Right lobe of liver (tissue), 6 donors: ENCODE measurements around the gene ASB7. TPM values are rescaled to one million over a fixed set of nuclear protein-coding genes. Genes with fewer than 3 reads are reported as not detected.

Source experiments
- ATAC-seq, 4 donors: fragments of 200-7000 bp; cut with Tn5 transposase; one replicate each; pipeline ENCODE4 v1.9.1; 2020; ENCODE audit warnings: mild to moderate bottlenecking in 4 of 4, moderate library complexity in 4 of 4
- DNase-seq, 3 donors: peaks; one replicate each; pipeline ENCODE4 v3.0.0-alpha.2; 2020
- H3K27ac ChIP-seq, 3 donors: fragments of 200-600 bp; one replicate each; pipeline ENCODE4 v1.8.0; 2022
- H3K27me3 ChIP-seq, 2 donors: fragments of 200-600 bp; one replicate each; pipeline ENCODE4 v1.8.0; 2022
- H3K36me3 ChIP-seq, 4 donors: fragments of 200-600 bp; sonication (generic) in 1 of 4; one replicate each; pipeline versions ENCODE4 v1.5.1 to v1.8.0; 2017 to 2022; ENCODE audit warnings: control low read depth in 1 of 4
- H3K4me1 ChIP-seq, 4 donors: fragments of 200-600 bp; sonication (generic) in 1 of 4; one replicate each; pipeline versions ENCODE4 v1.5.1 to v1.8.0; 2017 to 2022; ENCODE audit warnings: control low read depth in 1 of 4
- H3K4me3 ChIP-seq, 3 donors: fragments of 200-600 bp; one replicate each; pipeline ENCODE4 v1.8.0; 2022
- H3K9me3 ChIP-seq, 4 donors: fragments of 200-600 bp; sonication (generic) in 1 of 4; one replicate each; pipeline versions ENCODE4 v1.5.1 to v1.8.0; 2017 to 2022; ENCODE audit warnings: control low read depth in 1 of 4
- CTCF ChIP-seq, 4 donors: fragments of 200-600 bp in 3 of 4; fragments of 450-650 bp in 1 of 4; IDR thresholded peaks; one replicate each; pipeline versions ENCODE4 v1.5.1 to v1.8.0; 2016 to 2022; ENCODE audit warnings: antibody characterized with exemption in 4 of 4, mild to moderate bottlenecking in 2 of 4
- POLR2A ChIP-seq: fragments of 450-650 bp; IDR thresholded peaks from one replicate; pipeline ENCODE4 v1.6.1; 2017; ENCODE audit warnings: antibody characterized with exemption, mild to moderate bottlenecking
- WGBS: methylation state at CpG from one replicate; pipeline ENCODE4 v1.1.6; 2018; ENCODE audit warnings: low coverage, low lambda C conversion rate; ENCODE audit not compliant: insufficient coverage; ENCODE audit errors: missing lambda C conversion rate; 5-methylcytosine and 5-hydroxymethylcytosine counted together
- intact Hi-C, 2 donors: fragments of 100-400 bp; cut with DNase I; formaldehyde crosslinking; loops; one replicate each; pipeline versions ENCODE4 v1.11.2 to v1.14.1; 2022
- small RNA-seq, 2 experiments: library from RNA; depleted of rRNA; stranded (forward); fragments of <200 nt; gene quantifications; one replicate each; pipeline ENCODE3, GENCODE V24; 2016
- total RNA-seq, 6 experiments: library from RNA; depleted of rRNA in 2 of 6; stranded (reverse); fragments of >200 nt in 2 of 6; fragmentation: NEBNext Ultra II Directional in 3 of 6; extraction: Animal tissue kit (Norgen Biotek cat#: 25700) in 3 of 6; gene quantifications; one replicate each; pipeline versions ENCODE4 v1.1.0 to v1.2.4, GENCODE V29; 2016 to 2023
- donor health status: DM: no; HTN: yes; CAD: no.
- donor health status: DM: no; HTN: no; CAD: no.
- donor health status: DM: no; HTN: no; CAD: no.
- donor health status: DM: no; HTN: yes; CAD: no.
- donor health status: DM: no; HTN: yes; CAD: no.

ASB7 gene
- total RNA-seq, 6 experiments from 2014 or later, result 5.4 to 7.9 (median 7.2) TPM

GRCh38 chr15:100695048-100695447 lies 92.7 kb downstream of the ASB7 start:
- ATAC-seq (no peak), DNase-seq (no peak)
- Histone ChIP-seq H3K4me1 (no peaks in the 10 kb centered on the region), H3K9me3 (peaks cover 0 to 3% (median 0%) of the 10 kb centered on the region in 4 donors), H3K27ac (no peak overlapping the region), H3K4me3 (no peak overlapping the region), H3K36me3 (no peaks in the 10 kb centered on the region), H3K27me3 (peaks cover 0 to 15% of the 10 kb centered on the region in 2 donors)
- WGBS, result 65% methylated on average over 3 of the region's 3 CpGs
- intact Hi-C loops, result no loop called here
- TF ChIP-seq POLR2A (no peak), CTCF (IDR thresholded peaks at IDR 0.05) (no peak)

- no peak for TF ChIP-seq POLR2A
- no peak for TF ChIP-seq CTCF (IDR thresholded peaks at IDR 0.05)
- 66% methylated on average over 3 of the region's 3 CpGs for WGBS
- H3K27ac ChIP-seq, result no peak overlapping the region
- H3K9me3 ChIP-seq, result peaks cover 0 to 3% (median 0%) of the 10 kb centered on the region in 4 donors
- DNase-seq, result no peak
- H3K36me3 ChIP-seq, result no peaks in the 10 kb centered on the region
- no peaks in the 10 kb centered on the region for H3K4me1 ChIP-seq
- ATAC-seq, result no peak
- no peak overlapping the region for H3K4me3 ChIP-seq
- peaks cover 0 to 23% of the 10 kb centered on the region in 2 donors for H3K27me3 ChIP-seq
- intact Hi-C loops, result no loop called here
Observed at GRCh38 chr15:100696452-100696851, 94.1 kb downstream of the ASB7 start.

Small RNA genes lying within 50 kb of the gene (small RNA-seq; reads per million reads assigned to genes)
- 0 reads per million in 2 experiments for gene RF00019
- 0 reads per million in 2 experiments for gene RNU6-181P

Other genes with a start within 250 kb of the ASB7 start
- not detected for gene CERS3, start 73.6 kb upstream of the ASB7 start, total RNA-seq
- 1 to 10 TPM; 4.5 to 8.6 (median 5.1) TPM for gene LINS1, start 405 bp upstream of the ASB7 start, total RNA-seq